ENCODE results near the gene ARHGAP28. TPM values are rescaled to one million over a fixed set of nuclear protein-coding genes. Genes with fewer than 3 reads are reported as not detected.
A peak's percentile ranks its signal among the peaks of the same experiment; 100 is the strongest.

The ARHGAP28 gene
- total RNA-seq, 1 donor from 2014 or later = 7.6 TPM

- Histone ChIP-seq H3K4me1 (peaks cover 36% of the 10 kb centered on the region), H3K27ac (no peak overlapping the region), H3K9me3 (no peaks in the 10 kb centered on the region), H3K36me3 (no peaks in the 10 kb centered on the region), H3K27me3 (no peaks in the 10 kb centered on the region), H3K4me3 (no peak overlapping the region)
- DNase-seq (ENCODE audit: extremely low spot score in 2 of 2) = no peak
- TF ChIP-seq POLR2A (IDR thresholded peaks at IDR 0.05) = no peak
- TF ChIP-seq CTCF (IDR thresholded peaks at IDR 0.05) = no peak
- no peak for TF ChIP-seq POLR2AphosphoS5 (IDR thresholded peaks at IDR 0.05; ENCODE audit: insufficient read depth in 1 of 2, low read depth in 1 of 2)
- intact Hi-C loops (cut with DNase I) = no loop called here
Measured at GRCh38 chr18:6778459-6779247, 49.1 kb downstream of the ARHGAP28 start.

- H3K4me3 ChIP-seq = no peak overlapping the region
- DNase-seq (ENCODE audit: extremely low spot score in 2 of 2) = no peak
- TF ChIP-seq POLR2AphosphoS5 (IDR thresholded peaks at IDR 0.05; ENCODE audit: insufficient read depth in 1 of 2, low read depth in 1 of 2) (no peak), POLR2A (IDR thresholded peaks at IDR 0.05) (no peak), CTCF (IDR thresholded peaks at IDR 0.05) (no peak)
- no peaks in the 10 kb centered on the region for H3K27me3 ChIP-seq
- peak overlapping the region; percentile 52 for H3K27ac ChIP-seq
- peaks cover 31% of the 10 kb centered on the region for H3K4me1 ChIP-seq
- no peaks in the 10 kb centered on the region for H3K9me3 ChIP-seq
- no peaks in the 10 kb centered on the region for H3K36me3 ChIP-seq
- intact Hi-C loops (cut with DNase I) = no loop called here
Measured at GRCh38 chr18:6781142-6781714, 51.7 kb downstream of the ARHGAP28 start.

DNA sequence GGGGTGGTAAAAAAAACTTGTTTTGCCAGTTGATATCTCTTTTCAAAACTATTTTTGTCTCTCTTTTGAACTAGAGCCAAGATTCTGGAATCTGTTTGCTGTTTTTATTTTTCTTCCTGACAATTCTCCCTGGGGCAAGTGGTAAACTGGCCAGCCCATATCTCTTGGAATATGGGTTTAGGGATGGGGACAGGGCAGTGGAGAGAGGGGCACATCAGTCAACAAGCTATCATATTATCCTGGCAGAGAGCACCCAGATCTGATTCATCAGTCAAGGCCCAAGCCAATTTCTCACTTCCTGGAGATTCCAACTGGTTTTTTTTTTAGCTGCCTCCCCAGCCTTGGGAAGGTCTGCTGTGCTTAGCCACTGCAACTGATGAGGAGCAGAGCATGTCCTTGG, 52.3 kb downstream of the ARHGAP28 start:
- H3K4me1 ChIP-seq = peaks cover 25% of the 10 kb centered on the region
- intact Hi-C loops (cut with DNase I) = no loop called here
- H3K9me3 ChIP-seq = no peaks in the 10 kb centered on the region
- no peak for DNase-seq (ENCODE audit: extremely low spot score in 2 of 2)
- no peak overlapping the region for H3K4me3 ChIP-seq
- peak overlapping the region; percentile 52 for H3K27ac ChIP-seq
- no peaks in the 10 kb centered on the region for H3K27me3 ChIP-seq
- no peaks in the 10 kb centered on the region for H3K36me3 ChIP-seq
- TF ChIP-seq POLR2A (IDR thresholded peaks at IDR 0.05) = no peak
- TF ChIP-seq CTCF (IDR thresholded peaks at IDR 0.05) = no peak
- no peak for TF ChIP-seq POLR2AphosphoS5 (IDR thresholded peaks at IDR 0.05; ENCODE audit: insufficient read depth in 1 of 2, low read depth in 1 of 2)

- intact Hi-C loops (cut with DNase I) = no loop called here
- no peak for DNase-seq (ENCODE audit: extremely low spot score in 2 of 2)
- Histone ChIP-seq H3K36me3 (no peaks in the 10 kb centered on the region), H3K4me1 (peaks cover 19% of the 10 kb centered on the region), H3K27me3 (no peaks in the 10 kb centered on the region), H3K9me3 (no peaks in the 10 kb centered on the region), H3K27ac (no peak overlapping the region), H3K4me3 (no peak overlapping the region)
- TF ChIP-seq CTCF (IDR thresholded peaks at IDR 0.05) (no peak), POLR2AphosphoS5 (IDR thresholded peaks at IDR 0.05; ENCODE audit: insufficient read depth in 1 of 2, low read depth in 1 of 2) (peak in 1 of 2 donors; percentile 35)
Measured at GRCh38 chr18:6782861-6783260, 53.3 kb downstream of the ARHGAP28 start.

- no peak for DNase-seq (ENCODE audit: extremely low spot score in 2 of 2)
- no peak overlapping the region for H3K27ac ChIP-seq
- no peaks in the 10 kb centered on the region for H3K9me3 ChIP-seq
- no peak overlapping the region for H3K4me3 ChIP-seq
- peaks cover 19% of the 10 kb centered on the region for H3K4me1 ChIP-seq
- intact Hi-C loops (cut with DNase I) = no loop called here
- no peaks in the 10 kb centered on the region for H3K36me3 ChIP-seq
- no peaks in the 10 kb centered on the region for H3K27me3 ChIP-seq
- TF ChIP-seq POLR2A (IDR thresholded peaks at IDR 0.05) = no peak
- no peak for TF ChIP-seq POLR2AphosphoS5 (IDR thresholded peaks at IDR 0.05; ENCODE audit: insufficient read depth in 1 of 2, low read depth in 1 of 2)
- TF ChIP-seq CTCF (IDR thresholded peaks at IDR 0.05) = no peak
Measured at GRCh38 chr18:6784046-6784445, 54.5 kb downstream of the ARHGAP28 start.

Data from vagina (tissue), 2 donors.